ENCODE data around the gene IL34.
A peak's percentile ranks its signal among the peaks of the same experiment; 100 is the strongest.

IL34 gene

DNA sequence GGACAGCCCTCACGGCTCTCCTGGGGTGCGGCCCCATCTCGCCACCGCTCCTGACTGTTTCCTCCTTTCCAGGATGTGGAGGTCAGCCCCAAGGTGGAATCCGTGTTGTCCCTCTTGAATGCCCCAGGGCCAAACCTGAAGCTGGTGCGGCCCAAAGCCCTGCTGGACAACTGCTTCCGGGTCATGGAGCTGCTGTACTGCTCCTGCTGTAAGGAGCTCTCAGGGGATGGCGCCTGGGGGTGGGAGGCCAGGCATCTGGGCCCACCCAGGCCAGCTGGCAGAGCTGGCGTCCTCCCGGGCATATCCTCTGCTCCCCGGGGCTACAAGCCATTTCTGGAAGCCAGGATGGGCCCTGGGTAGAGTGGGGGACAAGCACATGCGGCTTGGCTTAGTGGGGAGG lies 13.2 kb downstream of the IL34 start:
- Mint-ChIP-seq H3K9me3 (no peaks in the 10 kb centered on the region), H3K36me3 (ENCODE audit: low read depth) (no peaks in the 10 kb centered on the region), H3K27ac (no peak overlapping the region), H3K27me3 (ENCODE audit: low read depth) (no peaks in the 10 kb centered on the region), H3K4me1 (peaks cover 21% of the 10 kb centered on the region), H3K4me3 (no peak overlapping the region)
- no peak for TF ChIP-seq CTCF (IDR thresholded peaks at IDR 0.05; ENCODE audit: unreplicated experiment in 3 of 3)

DNA sequence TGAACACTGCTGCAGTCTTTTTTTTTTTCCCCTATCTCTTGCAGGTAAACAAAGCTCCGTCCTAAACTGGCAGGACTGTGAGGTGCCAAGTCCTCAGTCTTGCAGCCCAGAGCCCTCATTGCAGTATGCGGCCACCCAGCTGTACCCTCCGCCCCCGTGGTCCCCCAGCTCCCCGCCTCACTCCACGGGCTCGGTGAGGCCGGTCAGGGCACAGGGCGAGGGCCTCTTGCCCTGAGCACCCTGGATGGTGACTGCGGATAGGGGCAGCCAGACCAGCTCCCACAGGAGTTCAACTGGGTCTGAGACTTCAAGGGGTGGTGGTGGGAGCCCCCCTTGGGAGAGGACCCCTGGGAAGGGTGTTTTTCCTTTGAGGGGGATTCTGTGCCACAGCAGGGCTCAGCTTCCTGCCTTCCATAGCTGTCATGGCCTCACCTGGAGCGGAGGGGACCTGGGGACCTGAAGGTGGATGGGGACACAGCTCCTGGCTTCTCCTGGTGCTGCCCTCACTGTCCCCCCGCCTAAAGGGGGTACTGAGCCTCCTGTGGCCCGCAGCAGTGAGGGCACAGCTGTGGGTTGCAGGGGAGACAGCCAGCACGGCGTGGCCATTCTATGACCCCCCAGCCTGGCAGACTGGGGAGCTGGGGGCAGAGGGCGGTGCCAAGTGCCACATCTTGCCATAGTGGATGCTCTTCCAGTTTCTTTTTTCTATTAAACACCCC lies 13.8 kb downstream of the IL34 start:
- Mint-ChIP-seq H3K27me3 (ENCODE audit: low read depth) (no peaks in the 10 kb centered on the region), H3K4me1 (peaks cover 21% of the 10 kb centered on the region), H3K36me3 (ENCODE audit: low read depth) (peaks cover 1% of the 10 kb centered on the region), H3K27ac (no peak overlapping the region), H3K9me3 (no peaks in the 10 kb centered on the region), H3K4me3 (no peak overlapping the region)
- no peak for TF ChIP-seq CTCF (IDR thresholded peaks at IDR 0.05; ENCODE audit: unreplicated experiment in 3 of 3)

DNA sequence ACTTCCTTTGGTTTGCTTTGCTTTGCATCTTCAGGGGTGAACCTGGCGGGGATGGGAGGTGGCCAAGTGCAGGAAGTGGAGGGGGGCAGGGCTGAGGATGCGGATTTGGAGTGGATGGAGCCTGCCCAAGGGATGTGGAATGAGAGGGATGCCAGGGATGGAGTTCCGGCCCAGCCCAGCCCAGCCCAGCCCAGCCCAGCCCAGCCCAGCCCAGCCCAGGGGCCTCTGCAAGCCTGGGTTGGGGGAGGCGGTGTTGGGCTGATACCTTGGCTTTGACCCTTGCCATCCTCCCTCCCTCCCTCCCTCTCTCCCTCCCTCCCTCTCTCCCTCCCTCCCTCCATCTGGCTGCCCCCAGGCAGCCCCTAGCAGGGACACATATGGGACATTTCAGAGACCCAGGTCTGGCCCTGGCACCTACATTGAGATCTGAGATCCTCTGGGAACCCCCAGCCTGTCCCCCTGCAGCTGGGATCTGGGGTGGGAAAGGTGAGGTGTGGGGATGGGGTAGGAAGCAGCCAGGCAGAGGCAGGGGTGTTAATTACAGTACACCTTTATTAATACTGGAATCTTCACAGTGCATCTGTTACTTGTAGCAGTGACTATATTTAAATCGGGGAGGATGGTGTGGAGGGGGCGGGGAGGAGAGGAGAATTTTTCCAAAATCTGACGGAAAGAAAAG lies 14.5 kb downstream of the IL34 start:
- Mint-ChIP-seq H3K9me3 (no peaks in the 10 kb centered on the region), H3K27me3 (ENCODE audit: low read depth) (no peaks in the 10 kb centered on the region), H3K4me3 (no peak overlapping the region), H3K36me3 (ENCODE audit: low read depth) (peaks cover 8% of the 10 kb centered on the region), H3K27ac (peak overlapping the region in 1 of 3 experiments; percentile 78), H3K4me1 (peaks cover 21% of the 10 kb centered on the region)
- no peak for TF ChIP-seq CTCF (IDR thresholded peaks at IDR 0.05; ENCODE audit: unreplicated experiment in 3 of 3)

DNA sequence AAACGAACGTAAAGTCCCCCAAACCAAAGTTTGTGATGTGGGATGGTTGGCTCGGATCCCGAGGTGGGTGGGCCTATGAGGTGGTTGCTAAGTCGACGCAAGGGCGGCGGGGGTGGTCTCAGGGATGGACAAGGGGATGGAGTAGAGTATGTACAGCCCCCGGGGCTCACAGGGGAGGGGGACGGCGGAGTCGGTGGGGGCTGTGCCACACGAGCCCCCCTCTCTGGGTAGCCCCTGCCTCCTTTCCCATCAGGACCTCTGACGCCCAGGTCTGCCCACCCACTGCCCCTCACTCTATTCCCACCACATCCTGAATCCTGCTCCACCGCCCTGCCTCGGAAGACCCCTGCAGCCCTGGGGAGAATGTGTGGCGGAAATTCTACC lies 15.2 kb downstream of the IL34 start:
- TF ChIP-seq CTCF (IDR thresholded peaks at IDR 0.05; ENCODE audit: unreplicated experiment in 3 of 3) = no peak
- Mint-ChIP-seq H3K36me3 (ENCODE audit: low read depth) (peaks cover 15% of the 10 kb centered on the region), H3K9me3 (no peaks in the 10 kb centered on the region), H3K27ac (peak overlapping the region in 1 of 3 experiments; percentile 78), H3K4me1 (peaks cover 22% of the 10 kb centered on the region), H3K27me3 (ENCODE audit: low read depth) (no peaks in the 10 kb centered on the region), H3K4me3 (no peak overlapping the region)

- H3K4me3 Mint-ChIP-seq = no peak overlapping the region
- H3K36me3 Mint-ChIP-seq (ENCODE audit: low read depth) = peaks cover 21% of the 10 kb centered on the region
- TF ChIP-seq CTCF (IDR thresholded peaks at IDR 0.05; ENCODE audit: unreplicated experiment in 3 of 3) = no peak
- H3K4me1 Mint-ChIP-seq = peaks cover 21% of the 10 kb centered on the region
- H3K27ac Mint-ChIP-seq = peak overlapping the region; percentile 48 to 89 (median 78)
- H3K27me3 Mint-ChIP-seq (ENCODE audit: low read depth) = no peaks in the 10 kb centered on the region
- peaks cover 2% of the 10 kb centered on the region for H3K9me3 Mint-ChIP-seq
Observed at GRCh38 chr16:70661918-70662641, 15.7 kb downstream of the IL34 start.
